GM12864 (cell line): ENCODE measurements around the gene USP16.

ENCODE experiments used
- DNase-seq: peaks from one replicate; pipeline ENCODE4 v3.0.0-alpha.2; 2011; ENCODE audit warnings: low read depth
- H3K4me3 ChIP-seq: 2 replicates; pipeline ENCODE4 v1.5.1; 2011; ENCODE audit warnings: mild to moderate bottlenecking, low read depth, low read length, control low read depth
- TF ChIP-seq, protein P1 (sequence below): IDR thresholded peaks from 2 replicates; pipeline ENCODE4 v1.5.1; 2011; ENCODE audit warnings: low read depth, mild to moderate bottlenecking, moderate library complexity, low read length, control low read depth, inconsistent platforms; ENCODE audit errors: missing control alignments

Gene USP16

DNA sequence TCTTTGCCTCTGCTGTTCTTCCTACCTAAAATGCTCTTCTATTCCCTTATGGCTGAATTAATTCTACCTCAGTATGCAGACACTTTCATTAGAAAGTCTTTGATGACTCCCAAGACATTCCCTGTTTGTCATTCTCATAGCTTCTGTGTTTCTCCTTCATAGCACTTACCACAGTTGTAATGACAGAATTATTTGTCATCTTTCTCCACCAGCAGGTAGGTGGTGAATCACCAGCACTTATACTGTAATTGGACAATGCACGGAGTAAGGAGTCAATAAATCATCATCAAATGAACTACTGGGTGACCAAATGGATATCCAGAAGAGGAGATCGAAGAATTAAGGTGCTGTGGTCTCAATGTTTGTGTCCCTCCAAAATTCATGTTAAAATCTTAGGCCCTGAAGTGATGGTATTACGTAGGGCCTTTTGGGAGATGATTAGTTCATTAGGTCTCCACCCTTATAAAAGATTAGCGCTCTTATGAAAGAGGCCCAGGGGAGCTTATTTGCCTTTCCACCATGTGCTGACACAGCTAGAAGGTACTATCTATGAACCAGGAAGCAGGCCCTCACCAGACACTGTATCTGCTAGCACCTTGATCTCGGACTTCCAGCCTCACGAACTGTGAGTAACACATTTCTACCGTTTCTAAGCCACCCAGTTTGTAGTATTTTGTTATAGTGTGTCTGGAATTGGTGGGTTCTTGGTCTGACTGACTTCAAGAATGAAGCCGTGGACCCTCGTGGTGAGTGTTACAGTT, 51.4 kb downstream of the USP16 start:
- no peak for DNase-seq
- H3K4me3 ChIP-seq = no peak overlapping the region
- TF ChIP-seq, protein P1, sequence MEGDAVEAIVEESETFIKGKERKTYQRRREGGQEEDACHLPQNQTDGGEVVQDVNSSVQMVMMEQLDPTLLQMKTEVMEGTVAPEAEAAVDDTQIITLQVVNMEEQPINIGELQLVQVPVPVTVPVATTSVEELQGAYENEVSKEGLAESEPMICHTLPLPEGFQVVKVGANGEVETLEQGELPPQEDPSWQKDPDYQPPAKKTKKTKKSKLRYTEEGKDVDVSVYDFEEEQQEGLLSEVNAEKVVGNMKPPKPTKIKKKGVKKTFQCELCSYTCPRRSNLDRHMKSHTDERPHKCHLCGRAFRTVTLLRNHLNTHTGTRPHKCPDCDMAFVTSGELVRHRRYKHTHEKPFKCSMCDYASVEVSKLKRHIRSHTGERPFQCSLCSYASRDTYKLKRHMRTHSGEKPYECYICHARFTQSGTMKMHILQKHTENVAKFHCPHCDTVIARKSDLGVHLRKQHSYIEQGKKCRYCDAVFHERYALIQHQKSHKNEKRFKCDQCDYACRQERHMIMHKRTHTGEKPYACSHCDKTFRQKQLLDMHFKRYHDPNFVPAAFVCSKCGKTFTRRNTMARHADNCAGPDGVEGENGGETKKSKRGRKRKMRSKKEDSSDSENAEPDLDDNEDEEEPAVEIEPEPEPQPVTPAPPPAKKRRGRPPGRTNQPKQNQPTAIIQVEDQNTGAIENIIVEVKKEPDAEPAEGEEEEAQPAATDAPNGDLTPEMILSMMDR = no peak

- peak; percentile 18 for DNase-seq
Measured at GRCh38 chr21:29076731-29077640, 52.5 kb downstream of the USP16 start.

GRCh38 chr21:29077651-29078090, 53.2 kb downstream of the USP16 start:
- TF ChIP-seq, protein P1 = no peak
- H3K4me3 ChIP-seq = peak overlapping the region; percentile 54
- DNase-seq = no peak

More at GRCh38 chr21:29076731-29077640, 52.5 kb downstream of the USP16 start:
- peak overlapping the region; percentile 54 for H3K4me3 ChIP-seq

DNA sequence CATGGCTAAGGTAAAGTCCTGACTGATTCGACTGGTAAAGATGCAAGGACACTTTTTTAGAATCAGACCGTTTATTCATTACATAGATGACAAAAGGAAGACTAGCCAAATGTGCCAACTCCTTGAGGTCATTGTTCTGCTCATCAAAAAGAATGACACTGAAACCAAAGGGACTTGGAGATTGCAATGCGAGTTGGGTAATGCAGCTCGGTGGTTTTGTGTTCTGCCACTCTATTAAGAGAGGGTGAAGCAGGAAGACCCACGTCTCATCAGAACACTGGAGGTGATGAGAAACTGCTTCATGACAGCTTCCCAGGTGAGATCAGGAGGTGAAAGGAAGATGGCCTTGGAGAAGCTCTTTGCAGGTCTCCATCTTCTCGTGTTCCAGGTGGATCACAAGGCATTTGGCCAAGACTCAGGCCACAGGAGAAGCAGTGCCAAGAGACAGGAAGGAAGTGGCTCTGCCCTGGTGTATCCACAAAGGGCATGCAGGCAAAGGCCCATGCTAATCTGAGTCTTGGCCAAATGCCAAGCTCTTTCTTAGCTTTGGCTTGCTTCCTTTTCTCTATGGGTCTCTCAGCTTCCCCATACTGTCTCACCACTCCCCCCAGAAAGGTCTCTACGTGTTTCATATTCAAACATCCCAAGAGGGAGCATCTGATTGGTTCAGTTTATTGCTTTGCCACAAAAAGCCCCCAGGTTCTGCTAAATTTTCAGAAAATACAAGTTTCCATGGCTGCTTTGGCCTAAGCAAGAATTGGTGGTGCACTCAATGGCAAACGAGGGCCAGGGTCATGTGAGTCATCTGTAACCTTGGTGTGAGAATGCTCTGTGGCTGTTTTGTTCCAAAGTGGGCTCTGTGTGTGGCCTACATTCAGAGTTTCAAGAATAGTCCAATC, 54.6 kb downstream of the USP16 start:
- DNase-seq = peak; percentile 59
- no peak overlapping the region for H3K4me3 ChIP-seq
- TF ChIP-seq, protein P1 = no peak

GRCh38 chr21:29080454-29080941, 56.0 kb downstream of the USP16 start:
- TF ChIP-seq, protein P1 = no peak
- H3K4me3 ChIP-seq = no peak overlapping the region; the same call in 1 of the 2 replicates
- DNase-seq = no peak

DNA sequence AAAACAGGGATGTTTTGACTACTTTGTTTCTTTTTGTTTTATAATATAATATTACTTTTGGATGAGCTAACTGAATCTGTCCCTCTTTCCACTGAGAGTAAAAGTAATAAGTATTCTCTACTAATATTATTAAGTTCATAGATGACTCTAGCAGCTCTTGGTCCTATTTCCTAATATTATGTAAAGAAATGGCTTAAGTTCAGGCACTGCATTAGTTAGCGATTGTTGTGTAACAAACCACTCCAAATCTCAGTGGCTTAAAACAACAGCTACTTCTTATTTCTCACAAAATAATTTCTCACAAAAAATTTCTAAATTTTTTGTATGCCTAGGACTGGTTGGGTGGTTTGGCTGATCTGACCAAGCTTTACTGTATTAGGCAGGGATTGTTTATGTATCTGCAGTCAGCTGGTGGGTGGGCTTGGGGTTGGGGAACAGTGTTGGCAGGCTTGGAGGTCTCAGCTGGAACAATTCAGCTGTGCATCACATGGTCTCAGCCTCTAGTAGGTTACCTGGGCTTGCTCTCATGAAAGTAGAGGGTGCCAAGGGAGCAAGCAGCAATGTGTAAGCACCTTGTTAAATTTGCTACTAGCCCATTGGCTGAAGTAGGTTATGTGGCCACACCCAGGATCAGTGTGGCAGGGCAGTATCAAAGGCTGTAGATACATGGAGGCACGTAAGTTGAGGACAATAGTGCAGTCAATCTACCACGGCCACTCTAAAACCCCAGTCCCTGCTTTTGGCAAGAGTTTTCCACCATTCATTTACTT, 57.8 kb downstream of the USP16 start:
- DNase-seq = no peak
- no peak overlapping the region for H3K4me3 ChIP-seq
- TF ChIP-seq, protein P1 = no peak
